Endothelial cell of umbilical vein (primary cell): Measurements from ENCODE around the gene CUL3. TPM values are rescaled to one million over a fixed set of nuclear protein-coding genes. Genes with fewer than 3 reads are reported as not detected.

ENCODE experiments used
- BruUV-seq: library from RNA; stranded (reverse); fragments of 400-500 nt; replicated peaks from 2 replicates; lab custom pipeline; 2021; lab: Mats Ljungman, UMichigan
- CTCF ChIA-PET: fragments of 300-600, 350-600 bp; sonication (Branson Sonifier 250); formaldehyde crosslinking; loops from one replicate; lab custom pipeline; 2021; ENCODE audit warnings: antibody characterized with exemption, inconsistent platforms; lab: Charles Lee
- POLR2A ChIA-PET: fragments of 300-600, 350-600 bp; sonication (Branson Sonifier 250); formaldehyde crosslinking; loops from one replicate; lab custom pipeline; 2021; ENCODE audit warnings: antibody characterized with exemption, inconsistent platforms; lab: Charles Lee
- DNase-seq: peaks from one replicate; pipeline ENCODE4 v3.0.0-alpha.2; 2011; ENCODE audit warnings: low read depth, low spot score
- FAIRE-seq: peaks from 2 replicates; lab custom pipeline; 2011; peaks lifted over from hg19 to GRCh38; lab: Jason Lieb, UNC
- H2AFZ ChIP-seq: 2 replicates; pipeline ENCODE4 v1.6.0; 2012; ENCODE audit warnings: low read depth, low read length, control low read depth, inconsistent platforms
- H3K27ac ChIP-seq: 2 replicates; pipeline ENCODE4 v1.5.1; 2011; ENCODE audit warnings: low read depth, mild to moderate bottlenecking, control low read depth, low read length, moderate library complexity; ENCODE audit not compliant: insufficient read depth
- H3K27me3 ChIP-seq, 2 experiments: 2 replicates each; pipeline versions ENCODE4 v1.6.0 to v1.6.1; 2011; ENCODE audit warnings: low read length in 2 of 2, mixed read lengths in 1 of 2; ENCODE audit not compliant: control insufficient read depth in 2 of 2, insufficient read depth in 2 of 2
- H3K36me3 ChIP-seq, 2 experiments: 2 replicates in 1 of 2; 3 replicates in 1 of 2; pipeline ENCODE4 v1.5.1; 2011; ENCODE audit warnings: low read length in 2 of 2, mild to moderate bottlenecking in 1 of 2, moderate library complexity in 1 of 2; ENCODE audit not compliant: control insufficient read depth in 2 of 2, insufficient read depth in 2 of 2; ENCODE audit errors: extremely low read depth in 1 of 2
- H3K4me1 ChIP-seq: 3 replicates; pipeline ENCODE4 v1.5.1; 2011; ENCODE audit warnings: mild to moderate bottlenecking, low read length; ENCODE audit not compliant: control insufficient read depth, insufficient read depth; ENCODE audit errors: extremely low read depth
- H3K4me2 ChIP-seq: 2 replicates; pipeline ENCODE4 v1.6.1; 2011; ENCODE audit warnings: low read length, control low read depth, mixed read lengths; ENCODE audit not compliant: insufficient read depth
- H3K4me3 ChIP-seq, 3 experiments: fragments of 200-600 bp in 1 of 3; sonication (generic), shearing (Covaris generic) in 1 of 3; replicated peaks in 1 of 3; 2 replicates each; pipeline ENCODE4 v1.5.1; 2011 to 2016; ENCODE audit warnings: control low read depth in 3 of 3, low read length in 3 of 3, mild to moderate bottlenecking in 2 of 3, inconsistent platforms in 1 of 3, low read depth in 1 of 3, moderate library complexity in 1 of 3; ENCODE audit not compliant: insufficient read depth in 1 of 3
- H3K79me2 ChIP-seq: 2 replicates; pipeline ENCODE4 v1.6.0; 2012; ENCODE audit warnings: low read length, inconsistent platforms; ENCODE audit not compliant: control insufficient read depth, insufficient read depth
- H3K9ac ChIP-seq: replicated peaks from 2 replicates; pipeline ENCODE3; 2011; ENCODE audit warnings: low read length, control low read depth; ENCODE audit not compliant: insufficient read depth; ENCODE audit errors: extremely low read depth
- H3K9me1 ChIP-seq: replicated peaks from 3 replicates; pipeline ENCODE4 v1.6.0; 2011; ENCODE audit warnings: mild to moderate bottlenecking, low read length; ENCODE audit not compliant: control insufficient read depth, insufficient read depth; ENCODE audit errors: extremely low read depth
- H3K9me3 ChIP-seq: replicated peaks from 2 replicates; pipeline ENCODE4 v1.5.1; 2012; ENCODE audit warnings: low read length, inconsistent platforms; ENCODE audit not compliant: control insufficient read depth, insufficient read depth
- H4K20me1 ChIP-seq: replicated peaks from 2 replicates; pipeline ENCODE3; 2011; ENCODE audit warnings: mild to moderate bottlenecking, low read length; ENCODE audit not compliant: control insufficient read depth, insufficient read depth; ENCODE audit errors: extremely low read depth
- EZH2 ChIP-seq: IDR thresholded peaks from 2 replicates; pipeline ENCODE4 v1.6.1; 2012; ENCODE audit warnings: borderline replicate concordance, low read depth, mild to moderate bottlenecking, moderate library complexity, low read length, inconsistent platforms; ENCODE audit not compliant: severe bottlenecking
- FOS ChIP-seq: IDR thresholded peaks from 2 replicates; pipeline ENCODE4 v1.6.1; 2011; ENCODE audit warnings: mild to moderate bottlenecking, low read length, moderate library complexity, borderline replicate concordance; ENCODE audit not compliant: insufficient read depth
- GATA2 ChIP-seq: IDR thresholded peaks from 2 replicates; pipeline ENCODE4 v1.7.0; 2011; ENCODE audit warnings: low read depth, mild to moderate bottlenecking, moderate library complexity, mixed read lengths, low read length; ENCODE audit not compliant: insufficient read length, insufficient read depth
- JUN ChIP-seq: IDR thresholded peaks from 2 replicates; pipeline ENCODE4 v1.6.1; 2011; ENCODE audit warnings: borderline replicate concordance, low read depth; ENCODE audit not compliant: insufficient read length, insufficient read depth
- MYC ChIP-seq: IDR thresholded peaks from one replicate; pipeline ENCODE4 v1.6.1; 2011; ENCODE audit warnings: mild to moderate bottlenecking, low read depth, low read length
- POLR2A ChIP-seq: IDR thresholded peaks from 2 replicates; pipeline ENCODE4 v1.6.1; 2012; ENCODE audit warnings: low read depth, mild to moderate bottlenecking, control low read depth, low read length
- POLR2AphosphoS5 ChIP-seq: IDR thresholded peaks from 2 replicates; pipeline ENCODE4 v1.6.1; 2012; ENCODE audit warnings: low read depth, mild to moderate bottlenecking, control low read depth, low read length, moderate library complexity; ENCODE audit not compliant: insufficient read depth
- dilution Hi-C: fragments of 300-500 bp; cut with MboI; formaldehyde crosslinking; loops from one replicate; pipeline ENCODE4 v1.15.0; 2019; ENCODE audit warnings: low sequenced_read_pairs; ENCODE audit not compliant: extremely low pct_ligation_motif_present
- intact Hi-C: fragments of 100-400 bp; cut with micrococcal nuclease; formaldehyde crosslinking; loops from one replicate; pipeline ENCODE4 v1.10.0; 2022
- polyA plus RNA-seq, 4 experiments: library from polyadenylated mRNA; depleted of rRNA in 3 of 4; stranded (reverse) in 3 of 4; unstranded in 1 of 4; fragments of >200 nt; gene quantifications; 2 replicates each; pipeline versions ENCODE4 v1.2.1 to v1.2.3, GENCODE V29; 2011 to 2012; ENCODE audit warnings: missing spikeins in 1 of 4
- total RNA-seq: library from RNA; stranded (reverse); gene quantifications from 2 replicates; pipeline ENCODE4 v1.2.3, GENCODE V29; 2021
- TF ChIP-seq, protein P1 (sequence below): IDR thresholded peaks from 2 replicates; pipeline ENCODE4 v1.6.1; 2011; ENCODE audit not compliant: insufficient read depth, insufficient read length
- TF ChIP-seq, protein P2 (sequence below), 2 donors: IDR thresholded peaks; 1 replicate in 1 of 2; 2 replicates in 1 of 2; pipeline ENCODE4 v1.5.1; 2011; ENCODE audit warnings: low read length in 2 of 2, mild to moderate bottlenecking in 2 of 2, moderate library complexity in 2 of 2, control low read depth in 1 of 2, inconsistent platforms in 1 of 2, low read depth in 1 of 2; ENCODE audit not compliant: insufficient read depth in 1 of 2; ENCODE audit errors: extremely low read depth in 1 of 2

Gene CUL3
- total and polyA plus RNA-seq, 2 donors (not counting 3 experiments of a cell fraction or from before 2014, with no cell fraction given), result 22.7 to 82.3 TPM

DNA sequence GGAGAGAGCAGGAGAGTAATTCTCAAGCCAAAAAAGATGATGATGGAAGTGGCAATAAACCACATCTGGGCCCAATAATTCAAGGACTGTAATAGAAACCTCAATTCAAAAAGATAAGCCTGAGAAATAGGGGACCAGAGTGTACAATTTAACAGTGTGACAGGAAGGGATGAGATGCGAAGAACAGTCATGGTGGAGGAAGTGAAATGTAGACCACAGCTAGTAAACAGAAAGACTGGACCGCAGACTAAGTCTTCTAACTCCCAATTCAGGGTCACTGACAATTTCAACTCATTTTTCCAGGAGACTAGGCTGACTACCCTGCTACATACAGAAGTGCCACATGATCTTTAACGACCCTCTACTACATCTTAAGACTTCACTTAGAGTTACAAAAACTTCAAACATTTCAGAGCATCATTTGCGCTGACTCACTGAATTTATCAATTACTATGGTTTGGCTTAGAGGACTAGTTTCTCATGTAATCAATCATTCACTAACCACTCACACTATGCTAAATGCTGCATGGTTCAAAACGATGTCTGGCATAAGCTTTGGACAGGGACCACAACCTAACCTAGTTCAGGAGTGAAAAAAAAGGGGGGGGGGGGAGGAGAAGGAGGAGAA, 9.0 kb downstream of the CUL3 start:
- Histone ChIP-seq H3K9me3 (no peaks in the 10 kb centered on the region), H3K9me1 (no peaks in the 10 kb centered on the region), H3K27me3 (no peaks in the 10 kb centered on the region), H3K4me3 (no peak overlapping the region), H4K20me1 (peaks cover 55% of the 10 kb centered on the region), H3K9ac (no peak overlapping the region), H3K36me3 (peaks cover 0 to 2% of the 10 kb centered on the region in 2 experiments), H3K4me2 (no peak overlapping the region), H2AFZ (no peak overlapping the region), H3K27ac (no peak overlapping the region), H3K4me1 (peaks cover 7% of the 10 kb centered on the region), H3K79me2 (peaks cover 100% of the 10 kb centered on the region)
- no TSS peak for BruUV-seq
- POLR2A ChIA-PET, result no interaction called here
- FAIRE-seq, result no peak
- DNase-seq, result no peak
- TF ChIP-seq JUN (no peak), FOS (no peak), POLR2A (no peak), GATA2 (no peak), MYC (no peak), POLR2AphosphoS5 (no peak), EZH2 (no peak)
- TF ChIP-seq, protein P1, sequence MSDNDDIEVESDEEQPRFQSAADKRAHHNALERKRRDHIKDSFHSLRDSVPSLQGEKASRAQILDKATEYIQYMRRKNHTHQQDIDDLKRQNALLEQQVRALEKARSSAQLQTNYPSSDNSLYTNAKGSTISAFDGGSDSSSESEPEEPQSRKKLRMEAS, result no peak
- TF ChIP-seq, protein P2, sequence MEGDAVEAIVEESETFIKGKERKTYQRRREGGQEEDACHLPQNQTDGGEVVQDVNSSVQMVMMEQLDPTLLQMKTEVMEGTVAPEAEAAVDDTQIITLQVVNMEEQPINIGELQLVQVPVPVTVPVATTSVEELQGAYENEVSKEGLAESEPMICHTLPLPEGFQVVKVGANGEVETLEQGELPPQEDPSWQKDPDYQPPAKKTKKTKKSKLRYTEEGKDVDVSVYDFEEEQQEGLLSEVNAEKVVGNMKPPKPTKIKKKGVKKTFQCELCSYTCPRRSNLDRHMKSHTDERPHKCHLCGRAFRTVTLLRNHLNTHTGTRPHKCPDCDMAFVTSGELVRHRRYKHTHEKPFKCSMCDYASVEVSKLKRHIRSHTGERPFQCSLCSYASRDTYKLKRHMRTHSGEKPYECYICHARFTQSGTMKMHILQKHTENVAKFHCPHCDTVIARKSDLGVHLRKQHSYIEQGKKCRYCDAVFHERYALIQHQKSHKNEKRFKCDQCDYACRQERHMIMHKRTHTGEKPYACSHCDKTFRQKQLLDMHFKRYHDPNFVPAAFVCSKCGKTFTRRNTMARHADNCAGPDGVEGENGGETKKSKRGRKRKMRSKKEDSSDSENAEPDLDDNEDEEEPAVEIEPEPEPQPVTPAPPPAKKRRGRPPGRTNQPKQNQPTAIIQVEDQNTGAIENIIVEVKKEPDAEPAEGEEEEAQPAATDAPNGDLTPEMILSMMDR (IDR thresholded peaks at IDR 0.05; ENCODE audit: extremely low read depth in 1 of 2, insufficient read depth in 1 of 2, low read depth in 1 of 2, low read length in 2 of 2), result no peak
- dilution Hi-C loops, result no loop called here
- CTCF ChIA-PET, result interaction anchor here (1.4 kb wide), 1 partner anchor 33 kb away, joined by 3 read pairs; no protein-coding TSS in a partner anchor
- intact Hi-C loops, result loop anchor here (5.0 kb wide), 1 partner anchor 74 kb away; no protein-coding TSS in a partner anchor
